Measurements from ENCODE around the gene APBA2.

DNA sequence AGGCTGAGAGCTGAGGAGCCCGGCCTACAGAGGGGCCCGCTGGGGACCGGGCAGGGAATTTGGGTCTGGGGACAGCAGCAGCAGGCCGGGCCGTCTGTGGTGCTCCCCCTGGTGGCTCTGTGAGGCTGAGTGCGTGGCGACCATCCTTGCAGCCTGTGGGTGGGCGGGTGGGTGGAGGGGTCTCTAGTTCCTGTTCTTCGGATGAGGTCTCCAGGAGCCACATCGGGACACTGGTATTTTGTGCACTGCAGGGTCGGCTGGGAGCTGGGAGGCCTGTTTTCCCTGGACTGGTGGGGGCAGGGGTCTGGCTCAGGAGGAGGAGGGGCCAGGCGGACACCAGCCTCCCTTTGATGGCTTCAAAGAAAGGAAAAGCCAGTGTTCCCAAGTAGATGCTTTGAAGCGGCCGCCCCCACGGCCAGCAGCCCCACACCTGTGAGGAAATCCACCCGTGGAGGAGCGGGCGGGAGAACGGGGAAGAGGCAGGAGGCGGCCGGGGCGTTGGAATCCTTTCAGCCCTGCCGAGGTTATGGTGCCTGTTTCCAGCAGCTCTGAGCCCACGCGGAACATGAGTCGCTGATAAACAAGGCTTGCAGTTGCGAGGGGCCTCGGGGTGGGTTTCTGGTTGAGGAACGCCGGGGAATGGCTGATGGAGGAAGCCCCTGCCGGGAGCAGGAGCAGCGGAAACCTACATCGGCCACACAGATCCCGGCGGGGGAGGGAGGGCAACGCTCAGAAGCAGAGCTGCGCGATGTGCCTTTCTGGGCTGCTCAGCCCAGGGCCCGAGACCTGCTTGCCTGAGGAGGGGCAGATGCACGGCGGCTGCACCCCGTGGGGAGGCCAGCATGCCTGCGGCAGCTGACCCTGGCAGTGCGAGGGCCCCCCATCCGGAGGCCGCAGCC lies 229.6 kb downstream of the APBA2 start:
- TF ChIP-seq, protein P1, sequence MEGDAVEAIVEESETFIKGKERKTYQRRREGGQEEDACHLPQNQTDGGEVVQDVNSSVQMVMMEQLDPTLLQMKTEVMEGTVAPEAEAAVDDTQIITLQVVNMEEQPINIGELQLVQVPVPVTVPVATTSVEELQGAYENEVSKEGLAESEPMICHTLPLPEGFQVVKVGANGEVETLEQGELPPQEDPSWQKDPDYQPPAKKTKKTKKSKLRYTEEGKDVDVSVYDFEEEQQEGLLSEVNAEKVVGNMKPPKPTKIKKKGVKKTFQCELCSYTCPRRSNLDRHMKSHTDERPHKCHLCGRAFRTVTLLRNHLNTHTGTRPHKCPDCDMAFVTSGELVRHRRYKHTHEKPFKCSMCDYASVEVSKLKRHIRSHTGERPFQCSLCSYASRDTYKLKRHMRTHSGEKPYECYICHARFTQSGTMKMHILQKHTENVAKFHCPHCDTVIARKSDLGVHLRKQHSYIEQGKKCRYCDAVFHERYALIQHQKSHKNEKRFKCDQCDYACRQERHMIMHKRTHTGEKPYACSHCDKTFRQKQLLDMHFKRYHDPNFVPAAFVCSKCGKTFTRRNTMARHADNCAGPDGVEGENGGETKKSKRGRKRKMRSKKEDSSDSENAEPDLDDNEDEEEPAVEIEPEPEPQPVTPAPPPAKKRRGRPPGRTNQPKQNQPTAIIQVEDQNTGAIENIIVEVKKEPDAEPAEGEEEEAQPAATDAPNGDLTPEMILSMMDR (IDR thresholded peaks at IDR 0.05 in 2 of 3, conservative IDR thresholded peaks at IDR 0.05 in 1 of 3; ENCODE audit: control insufficient read depth in 2 of 3, extremely low read depth in 1 of 3, insufficient read depth in 1 of 3, low read depth in 3 of 3, low read length in 3 of 3): peak in 1 of 3 experiments; percentile 11; a peak in 1 of 6 replicates
- TF ChIP-seq BHLHE40 (IDR thresholded peaks at IDR 0.05; ENCODE audit: borderline replicate concordance in 1 of 2, low read depth in 2 of 2, low read length in 1 of 2) (no peak), ZSCAN29 (IDR thresholded peaks at IDR 0.05) (no peak), SIX5 (IDR thresholded peaks at IDR 0.05; ENCODE audit: low read depth, low read length, severe bottlenecking) (no peak), ESRRA (IDR thresholded peaks at IDR 0.05; ENCODE audit: low read length) (no peak), TCF7 (IDR thresholded peaks at IDR 0.05; ENCODE audit: borderline replicate concordance) (no peak), ZNF24 (IDR thresholded peaks at IDR 0.05) (no peak), KDM1A (IDR thresholded peaks at IDR 0.05; ENCODE audit: borderline replicate concordance) (no peak), RCOR1 (conservative IDR thresholded peaks at IDR 0.05; ENCODE audit: low read depth, low read length) (no peak), POLR2AphosphoS5 (IDR thresholded peaks at IDR 0.05; ENCODE audit: low read length) (no peak), SRF (IDR thresholded peaks at IDR 0.05; ENCODE audit: low read depth in 2 of 2, low read length in 2 of 2) (no peak)
- TF ChIP-seq, protein P2, sequence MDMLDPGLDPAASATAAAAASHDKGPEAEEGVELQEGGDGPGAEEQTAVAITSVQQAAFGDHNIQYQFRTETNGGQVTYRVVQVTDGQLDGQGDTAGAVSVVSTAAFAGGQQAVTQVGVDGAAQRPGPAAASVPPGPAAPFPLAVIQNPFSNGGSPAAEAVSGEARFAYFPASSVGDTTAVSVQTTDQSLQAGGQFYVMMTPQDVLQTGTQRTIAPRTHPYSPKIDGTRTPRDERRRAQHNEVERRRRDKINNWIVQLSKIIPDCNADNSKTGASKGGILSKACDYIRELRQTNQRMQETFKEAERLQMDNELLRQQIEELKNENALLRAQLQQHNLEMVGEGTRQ (IDR thresholded peaks at IDR 0.05; ENCODE audit: borderline replicate concordance, low read depth, low read length): no peak
- TF ChIP-seq, protein P3, sequence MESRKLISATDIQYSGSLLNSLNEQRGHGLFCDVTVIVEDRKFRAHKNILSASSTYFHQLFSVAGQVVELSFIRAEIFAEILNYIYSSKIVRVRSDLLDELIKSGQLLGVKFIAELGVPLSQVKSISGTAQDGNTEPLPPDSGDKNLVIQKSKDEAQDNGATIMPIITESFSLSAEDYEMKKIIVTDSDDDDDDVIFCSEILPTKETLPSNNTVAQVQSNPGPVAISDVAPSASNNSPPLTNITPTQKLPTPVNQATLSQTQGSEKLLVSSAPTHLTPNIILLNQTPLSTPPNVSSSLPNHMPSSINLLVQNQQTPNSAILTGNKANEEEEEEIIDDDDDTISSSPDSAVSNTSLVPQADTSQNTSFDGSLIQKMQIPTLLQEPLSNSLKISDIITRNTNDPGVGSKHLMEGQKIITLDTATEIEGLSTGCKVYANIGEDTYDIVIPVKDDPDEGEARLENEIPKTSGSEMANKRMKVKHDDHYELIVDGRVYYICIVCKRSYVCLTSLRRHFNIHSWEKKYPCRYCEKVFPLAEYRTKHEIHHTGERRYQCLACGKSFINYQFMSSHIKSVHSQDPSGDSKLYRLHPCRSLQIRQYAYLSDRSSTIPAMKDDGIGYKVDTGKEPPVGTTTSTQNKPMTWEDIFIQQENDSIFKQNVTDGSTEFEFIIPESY (IDR thresholded peaks at IDR 0.05): no peak
- TF ChIP-seq, protein P4, sequence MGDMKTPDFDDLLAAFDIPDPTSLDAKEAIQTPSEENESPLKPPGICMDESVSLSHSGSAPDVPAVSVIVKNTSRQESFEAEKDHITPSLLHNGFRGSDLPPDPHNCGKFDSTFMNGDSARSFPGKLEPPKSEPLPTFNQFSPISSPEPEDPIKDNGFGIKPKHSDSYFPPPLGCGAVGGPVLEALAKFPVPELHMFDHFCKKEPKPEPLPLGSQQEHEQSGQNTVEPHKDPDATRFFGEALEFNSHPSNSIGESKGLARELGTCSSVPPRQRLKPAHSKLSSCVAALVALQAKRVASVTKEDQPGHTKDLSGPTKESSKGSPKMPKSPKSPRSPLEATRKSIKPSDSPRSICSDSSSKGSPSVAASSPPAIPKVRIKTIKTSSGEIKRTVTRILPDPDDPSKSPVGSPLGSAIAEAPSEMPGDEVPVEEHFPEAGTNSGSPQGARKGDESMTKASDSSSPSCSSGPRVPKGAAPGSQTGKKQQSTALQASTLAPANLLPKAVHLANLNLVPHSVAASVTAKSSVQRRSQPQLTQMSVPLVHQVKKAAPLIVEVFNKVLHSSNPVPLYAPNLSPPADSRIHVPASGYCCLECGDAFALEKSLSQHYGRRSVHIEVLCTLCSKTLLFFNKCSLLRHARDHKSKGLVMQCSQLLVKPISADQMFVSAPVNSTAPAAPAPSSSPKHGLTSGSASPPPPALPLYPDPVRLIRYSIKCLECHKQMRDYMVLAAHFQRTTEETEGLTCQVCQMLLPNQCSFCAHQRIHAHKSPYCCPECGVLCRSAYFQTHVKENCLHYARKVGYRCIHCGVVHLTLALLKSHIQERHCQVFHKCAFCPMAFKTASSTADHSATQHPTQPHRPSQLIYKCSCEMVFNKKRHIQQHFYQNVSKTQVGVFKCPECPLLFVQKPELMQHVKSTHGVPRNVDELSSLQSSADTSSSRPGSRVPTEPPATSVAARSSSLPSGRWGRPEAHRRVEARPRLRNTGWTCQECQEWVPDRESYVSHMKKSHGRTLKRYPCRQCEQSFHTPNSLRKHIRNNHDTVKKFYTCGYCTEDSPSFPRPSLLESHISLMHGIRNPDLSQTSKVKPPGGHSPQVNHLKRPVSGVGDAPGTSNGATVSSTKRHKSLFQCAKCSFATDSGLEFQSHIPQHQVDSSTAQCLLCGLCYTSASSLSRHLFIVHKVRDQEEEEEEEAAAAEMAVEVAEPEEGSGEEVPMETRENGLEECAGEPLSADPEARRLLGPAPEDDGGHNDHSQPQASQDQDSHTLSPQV (IDR thresholded peaks at IDR 0.05): no peak
